Gastrocnemius medialis (tissue), 4 donors: ENCODE measurements around the gene FPGS.

Experiments
- POLR2A ChIP-seq, 2 donors: fragments of 450-650 bp; IDR thresholded peaks; one replicate each; pipeline ENCODE4 v1.6.1; 2017; ENCODE audit warnings: antibody characterized with exemption in 2 of 2, mild to moderate bottlenecking in 2 of 2, moderate library complexity in 2 of 2
- TF ChIP-seq, protein P1 (sequence below), 5 experiments: fragments of 450-650 bp in 3 of 5; fragments of 200-600 bp in 2 of 5; sonication (generic) in 2 of 5; IDR thresholded peaks in 4 of 5; conservative IDR thresholded peaks in 1 of 5; 1 replicate in 4 of 5; 2 replicates in 1 of 5; pipeline ENCODE4 v1.5.1; 2016 to 2019; ENCODE audit warnings: antibody characterized with exemption in 5 of 5, mild to moderate bottlenecking in 3 of 5, moderate library complexity in 3 of 5

DNA sequence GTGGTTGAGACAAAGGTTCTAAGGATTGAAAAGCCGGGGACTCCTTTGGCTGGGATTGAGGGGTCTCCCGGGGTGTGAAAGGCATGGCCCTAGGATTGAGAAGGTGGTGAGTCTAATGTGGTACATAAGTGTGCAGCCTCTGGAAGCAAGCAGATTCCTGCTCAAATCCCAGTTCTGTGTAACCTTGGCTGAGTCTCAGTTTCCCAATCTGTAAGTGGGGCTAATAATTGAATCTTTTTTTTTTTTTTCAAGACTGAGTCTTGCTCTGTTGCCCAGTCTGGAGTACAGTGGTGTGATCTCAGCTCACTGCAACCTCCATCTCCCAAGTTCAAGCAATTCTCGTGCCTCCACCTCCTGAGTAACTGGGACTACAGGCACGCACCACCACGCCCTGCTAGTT, 30.1 kb upstream of the FPGS start:
- TF ChIP-seq, protein P1, sequence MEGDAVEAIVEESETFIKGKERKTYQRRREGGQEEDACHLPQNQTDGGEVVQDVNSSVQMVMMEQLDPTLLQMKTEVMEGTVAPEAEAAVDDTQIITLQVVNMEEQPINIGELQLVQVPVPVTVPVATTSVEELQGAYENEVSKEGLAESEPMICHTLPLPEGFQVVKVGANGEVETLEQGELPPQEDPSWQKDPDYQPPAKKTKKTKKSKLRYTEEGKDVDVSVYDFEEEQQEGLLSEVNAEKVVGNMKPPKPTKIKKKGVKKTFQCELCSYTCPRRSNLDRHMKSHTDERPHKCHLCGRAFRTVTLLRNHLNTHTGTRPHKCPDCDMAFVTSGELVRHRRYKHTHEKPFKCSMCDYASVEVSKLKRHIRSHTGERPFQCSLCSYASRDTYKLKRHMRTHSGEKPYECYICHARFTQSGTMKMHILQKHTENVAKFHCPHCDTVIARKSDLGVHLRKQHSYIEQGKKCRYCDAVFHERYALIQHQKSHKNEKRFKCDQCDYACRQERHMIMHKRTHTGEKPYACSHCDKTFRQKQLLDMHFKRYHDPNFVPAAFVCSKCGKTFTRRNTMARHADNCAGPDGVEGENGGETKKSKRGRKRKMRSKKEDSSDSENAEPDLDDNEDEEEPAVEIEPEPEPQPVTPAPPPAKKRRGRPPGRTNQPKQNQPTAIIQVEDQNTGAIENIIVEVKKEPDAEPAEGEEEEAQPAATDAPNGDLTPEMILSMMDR (IDR thresholded peaks at IDR 0.05 in 4 of 5, conservative IDR thresholded peaks at IDR 0.05 in 1 of 5) = no peak
- TF ChIP-seq POLR2A (IDR thresholded peaks at IDR 0.05) = no peak
